SH-SY5Y (cell line): ENCODE results near the gene CCDC194.

Experiments
- GATA2 ChIP-seq: IDR thresholded peaks from 2 replicates; pipeline ENCODE4 v1.6.1; 2011; ENCODE audit warnings: mild to moderate bottlenecking, low read depth, low read length
- GATA3 ChIP-seq: IDR thresholded peaks from 2 replicates; pipeline ENCODE4 v1.6.1; 2011; ENCODE audit warnings: low read depth, mild to moderate bottlenecking, low read length, moderate library complexity

DNA sequence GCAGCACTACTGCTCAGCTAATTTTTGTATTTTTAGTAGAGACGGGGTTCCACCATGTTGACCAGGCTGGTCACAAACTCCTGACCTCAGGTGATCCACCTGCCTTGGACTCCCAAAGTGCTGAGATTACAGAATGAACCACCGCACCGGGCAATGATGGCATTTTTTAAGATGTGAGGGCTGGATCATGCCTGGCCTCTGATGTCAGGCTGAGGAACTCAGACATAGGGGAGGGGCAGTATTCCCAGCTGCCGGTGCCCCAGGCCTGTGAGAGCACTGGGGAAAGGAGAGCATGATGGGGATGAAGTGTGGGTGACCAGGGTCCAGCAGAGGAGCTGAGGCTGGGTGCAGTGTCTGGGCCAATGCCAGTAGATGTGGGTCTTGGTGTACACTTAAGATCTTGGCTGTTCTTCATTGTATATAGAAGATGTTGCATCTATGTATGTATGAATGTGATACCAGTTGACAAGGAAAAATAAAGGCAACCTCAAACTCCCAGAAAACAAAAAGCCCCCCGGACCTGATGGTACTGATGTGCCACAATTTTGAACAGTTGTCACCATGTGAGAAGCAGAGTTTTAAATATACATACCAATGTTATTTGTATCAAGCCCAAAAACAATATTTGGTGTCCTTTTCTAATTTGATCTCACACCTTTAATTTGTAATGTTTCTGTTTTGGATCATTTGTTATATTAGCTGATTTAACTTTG, 13.4 kb downstream of the CCDC194 start:
- no peak for TF ChIP-seq GATA2
- TF ChIP-seq GATA3 = no peak
